ENCODE results near the gene PDZD2.
A peak's percentile ranks its signal among the peaks of the same experiment; 100 is the strongest.
"Not testable (repeated sequence)": the region's sequence is repeated elsewhere in the genome, so short reads cannot be mapped to it uniquely, and the experiment has no call there.

PDZD2 gene

GRCh38 chr5:31771500-31771899 is 132.6 kb downstream of the PDZD2 start:
- DNase-seq = no peak

GRCh38 chr5:31776294-31776693 is 137.4 kb downstream of the PDZD2 start:
- DNase-seq = not testable (repeated sequence)

GRCh38 chr5:31776976-31777651 is 138.2 kb downstream of the PDZD2 start:
- DNase-seq = no peak

- no peak for DNase-seq
These were observed 142.8 kb downstream of the PDZD2 start for GRCh38 chr5:31781772-31782171.

GRCh38 chr5:31783086-31783645 is 144.2 kb downstream of the PDZD2 start:
- no peak for DNase-seq

GRCh38 chr5:31783731-31784130 is 144.8 kb downstream of the PDZD2 start:
- DNase-seq = no peak

GRCh38 chr5:31786090-31786631 is 147.2 kb downstream of the PDZD2 start:
- DNase-seq = no peak

GRCh38 chr5:31794009-31794408 is 155.1 kb downstream of the PDZD2 start:
- DNase-seq = no peak

- DNase-seq = no peak
These were observed 159.2 kb downstream of the PDZD2 start for GRCh38 chr5:31798168-31798567.

GRCh38 chr5:31800351-31800750 is 161.4 kb downstream of the PDZD2 start:
- DNase-seq = no peak

- DNase-seq = no peak
These were observed 167.0 kb downstream of the PDZD2 start for GRCh38 chr5:31805785-31806400.

GRCh38 chr5:31806561-31806960 is 167.6 kb downstream of the PDZD2 start:
- no peak for DNase-seq

GRCh38 chr5:31807789-31808540 is 169.0 kb downstream of the PDZD2 start:
- DNase-seq = no peak

GRCh38 chr5:31809050-31809870 is 170.3 kb downstream of the PDZD2 start:
- DNase-seq = no peak

GRCh38 chr5:31811210-31811609 is 172.3 kb downstream of the PDZD2 start:
- DNase-seq = no peak

- no peak for DNase-seq
These were observed 176.4 kb downstream of the PDZD2 start for GRCh38 chr5:31815376-31815775.

GRCh38 chr5:31819926-31820516 is 181.1 kb downstream of the PDZD2 start:
- DNase-seq = no peak

- DNase-seq = no peak
These were observed 184.5 kb downstream of the PDZD2 start for GRCh38 chr5:31823472-31823871.

GRCh38 chr5:31824869-31825517 is 186.1 kb downstream of the PDZD2 start:
- DNase-seq = no peak

GRCh38 chr5:31825518-31826068 is 186.7 kb downstream of the PDZD2 start:
- DNase-seq = peak; percentile 59

GRCh38 chr5:31827867-31828266 is 188.9 kb downstream of the PDZD2 start:
- no peak for DNase-seq
